Osteoblast (primary cell): Measurements from ENCODE around the gene PRRG1. TPM values are rescaled to one million over a fixed set of nuclear protein-coding genes. Genes with fewer than 3 reads are reported as not detected.

Experiments
- DNase-seq: peaks from one replicate; pipeline ENCODE4 v3.0.0; 2011; ENCODE audit warnings: low spot score, mixed read lengths; ENCODE audit not compliant: insufficient read length; ENCODE audit errors: missing footprints
- H2AFZ ChIP-seq: 2 replicates; pipeline ENCODE4 v1.6.0; 2011; ENCODE audit warnings: mild to moderate bottlenecking, low read length
- H3K27ac ChIP-seq: 2 replicates; pipeline ENCODE4 v1.5.1; 2011; ENCODE audit warnings: mild to moderate bottlenecking, low read depth, low read length, moderate library complexity
- H3K27me3 ChIP-seq: 2 replicates; pipeline ENCODE4 v1.6.0; 2012; ENCODE audit warnings: mild to moderate bottlenecking, control low read depth, inconsistent platforms, low read length, moderate library complexity; ENCODE audit not compliant: insufficient read depth
- H3K36me3 ChIP-seq: 2 replicates; pipeline ENCODE4 v1.5.1; 2011; ENCODE audit warnings: mild to moderate bottlenecking, low read length, control low read depth, moderate library complexity; ENCODE audit not compliant: insufficient read depth
- H3K4me1 ChIP-seq: 2 replicates; pipeline ENCODE4 v1.5.1; 2011; ENCODE audit warnings: mild to moderate bottlenecking, low read length, control low read depth, moderate library complexity; ENCODE audit not compliant: insufficient read depth
- H3K4me2 ChIP-seq: 2 replicates; pipeline ENCODE4 v1.6.0; 2011; ENCODE audit warnings: mild to moderate bottlenecking, low read length; ENCODE audit not compliant: insufficient read depth
- H3K4me3 ChIP-seq: fragments of 200-600 bp; sonication (generic); 3 replicates; pipeline ENCODE4 v1.5.1; 2012; ENCODE audit warnings: mild to moderate bottlenecking, low read length, inconsistent platforms; ENCODE audit not compliant: insufficient read depth
- H3K79me2 ChIP-seq: 2 replicates; pipeline ENCODE4 v1.6.0; 2012; ENCODE audit warnings: mild to moderate bottlenecking, low read length, control low read depth, inconsistent platforms; ENCODE audit not compliant: insufficient read depth
- H3K9me3 ChIP-seq: 2 replicates; pipeline ENCODE4 v1.5.1; 2011; ENCODE audit warnings: low read depth, low read length, control low read depth
- H4K20me1 ChIP-seq: 2 replicates; pipeline ENCODE4 v1.6.0; 2012; ENCODE audit warnings: mild to moderate bottlenecking, low read length, control low read depth; ENCODE audit not compliant: insufficient read depth
- total RNA-seq: library from RNA; depleted of rRNA; stranded (reverse); fragments of >200 nt; gene quantifications from 2 replicates; pipeline ENCODE4 v1.2.3, GENCODE V29; 2012
- TF ChIP-seq, protein P1 (sequence below): IDR thresholded peaks from 2 replicates; pipeline ENCODE4 v1.5.1; 2011; ENCODE audit warnings: mild to moderate bottlenecking, low read depth, low read length, moderate library complexity; ENCODE audit errors: extremely low read depth

Gene PRRG1
- total RNA-seq, 1 donor = 16.3 TPM

DNA sequence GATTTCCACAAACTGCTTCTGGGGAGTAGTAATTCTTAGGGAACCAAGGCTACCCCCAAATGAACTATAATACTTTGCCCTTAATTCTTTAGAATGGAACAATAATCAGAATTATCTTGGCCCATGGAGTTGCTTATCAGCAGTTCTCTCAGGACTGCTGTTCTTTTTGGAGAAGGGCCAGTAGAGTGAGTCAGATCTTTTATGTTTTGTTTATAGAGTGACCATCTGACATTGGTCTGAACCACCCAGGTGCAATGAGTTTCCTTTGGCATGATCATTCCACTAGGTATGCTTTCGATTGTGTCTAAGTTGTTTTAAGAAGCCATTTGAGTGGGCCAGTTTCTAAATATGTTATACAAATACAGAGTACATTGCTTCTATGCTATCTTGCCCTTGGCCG is 31.8 kb downstream of the PRRG1 start:
- Histone ChIP-seq H3K4me1 (peaks cover 5% of the 10 kb centered on the region), H3K4me2 (no peak overlapping the region), H3K4me3 (no peak overlapping the region), H4K20me1 (peaks cover 7% of the 10 kb centered on the region), H3K27me3 (no peaks in the 10 kb centered on the region), H3K79me2 (peaks cover 11% of the 10 kb centered on the region), H3K36me3 (no peaks in the 10 kb centered on the region), H3K27ac (no peak overlapping the region), H2AFZ (no peak overlapping the region), H3K9me3 (no peaks in the 10 kb centered on the region)
- TF ChIP-seq, protein P1, sequence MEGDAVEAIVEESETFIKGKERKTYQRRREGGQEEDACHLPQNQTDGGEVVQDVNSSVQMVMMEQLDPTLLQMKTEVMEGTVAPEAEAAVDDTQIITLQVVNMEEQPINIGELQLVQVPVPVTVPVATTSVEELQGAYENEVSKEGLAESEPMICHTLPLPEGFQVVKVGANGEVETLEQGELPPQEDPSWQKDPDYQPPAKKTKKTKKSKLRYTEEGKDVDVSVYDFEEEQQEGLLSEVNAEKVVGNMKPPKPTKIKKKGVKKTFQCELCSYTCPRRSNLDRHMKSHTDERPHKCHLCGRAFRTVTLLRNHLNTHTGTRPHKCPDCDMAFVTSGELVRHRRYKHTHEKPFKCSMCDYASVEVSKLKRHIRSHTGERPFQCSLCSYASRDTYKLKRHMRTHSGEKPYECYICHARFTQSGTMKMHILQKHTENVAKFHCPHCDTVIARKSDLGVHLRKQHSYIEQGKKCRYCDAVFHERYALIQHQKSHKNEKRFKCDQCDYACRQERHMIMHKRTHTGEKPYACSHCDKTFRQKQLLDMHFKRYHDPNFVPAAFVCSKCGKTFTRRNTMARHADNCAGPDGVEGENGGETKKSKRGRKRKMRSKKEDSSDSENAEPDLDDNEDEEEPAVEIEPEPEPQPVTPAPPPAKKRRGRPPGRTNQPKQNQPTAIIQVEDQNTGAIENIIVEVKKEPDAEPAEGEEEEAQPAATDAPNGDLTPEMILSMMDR = no peak
- DNase-seq = no peak

DNA sequence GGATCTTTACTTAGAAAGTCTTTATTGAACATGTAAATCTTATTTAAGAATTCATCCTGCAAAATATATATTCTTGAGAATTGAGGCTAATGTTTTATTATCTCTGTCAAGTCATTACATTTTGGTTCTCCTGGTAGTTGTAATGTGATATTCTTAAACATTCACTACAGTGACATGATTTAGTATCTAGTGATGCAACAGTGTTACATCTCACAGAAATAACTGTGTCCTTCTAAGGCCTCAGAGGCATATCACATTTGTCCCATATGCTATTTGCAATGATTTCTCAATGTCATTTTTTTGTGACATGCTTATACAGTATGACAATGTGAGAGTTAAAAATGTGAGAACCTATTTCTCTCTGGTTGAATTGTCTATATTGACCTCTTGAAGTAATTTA is 34.1 kb downstream of the PRRG1 start:
- TF ChIP-seq, protein P1 = no peak
- Histone ChIP-seq H3K36me3 (no peaks in the 10 kb centered on the region), H2AFZ (no peak overlapping the region), H3K9me3 (no peaks in the 10 kb centered on the region), H3K4me2 (no peak overlapping the region), H3K27ac (no peak overlapping the region), H3K4me3 (no peak overlapping the region), H4K20me1 (peaks cover 7% of the 10 kb centered on the region), H3K4me1 (peaks cover 5% of the 10 kb centered on the region), H3K27me3 (no peaks in the 10 kb centered on the region), H3K79me2 (peaks cover 4% of the 10 kb centered on the region)
- no peak for DNase-seq

DNA sequence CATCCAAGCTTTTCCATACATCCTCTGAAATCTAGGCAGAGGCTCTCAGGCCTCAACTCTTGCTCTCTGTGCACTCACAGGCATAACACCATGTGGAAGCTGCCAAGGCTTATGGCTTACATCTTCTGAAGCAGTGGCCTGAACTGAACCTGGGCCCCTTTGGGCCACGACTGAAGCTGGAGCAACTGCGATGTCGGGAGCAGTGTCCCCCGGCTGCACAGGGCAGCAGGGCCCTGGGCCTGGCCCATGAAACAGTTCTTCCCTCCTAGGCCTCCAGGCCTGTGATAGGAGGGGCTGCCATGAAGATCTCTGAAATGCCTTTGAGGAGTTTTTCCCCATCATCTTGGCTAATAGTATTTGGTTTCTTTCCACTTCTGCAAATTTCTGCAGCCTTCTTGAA is 39.2 kb downstream of the PRRG1 start:
- no peak overlapping the region for H3K27ac ChIP-seq
- H3K4me2 ChIP-seq = no peak overlapping the region
- no peaks in the 10 kb centered on the region for H3K27me3 ChIP-seq
- no peaks in the 10 kb centered on the region for H3K9me3 ChIP-seq
- no peak overlapping the region for H3K4me3 ChIP-seq
- DNase-seq = no peak
- H3K79me2 ChIP-seq = no peaks in the 10 kb centered on the region
- no peaks in the 10 kb centered on the region for H3K36me3 ChIP-seq
- TF ChIP-seq, protein P1 = no peak
- H3K4me1 ChIP-seq = no peaks in the 10 kb centered on the region
- no peaks in the 10 kb centered on the region for H4K20me1 ChIP-seq
- H2AFZ ChIP-seq = no peak overlapping the region

DNA sequence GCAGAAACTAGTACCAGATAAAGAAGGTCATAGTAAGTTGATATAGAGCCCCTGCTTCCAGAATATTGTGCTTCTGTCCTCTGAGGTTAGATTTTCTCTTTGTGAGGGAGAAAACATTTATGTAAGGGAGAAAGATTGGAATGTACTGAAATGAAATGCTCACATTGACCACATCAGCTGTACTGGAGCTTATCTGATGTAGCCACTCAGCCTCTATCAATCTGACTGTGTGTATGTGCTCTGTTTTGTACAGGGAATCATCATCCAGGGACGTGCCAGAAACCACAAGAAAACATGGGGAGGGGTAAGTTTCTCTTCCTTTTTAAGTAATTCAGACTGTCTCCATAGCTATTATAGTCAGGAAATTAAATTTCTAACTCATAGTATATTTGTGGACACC is 56.8 kb downstream of the PRRG1 start:
- Histone ChIP-seq H2AFZ (no peak overlapping the region), H3K4me3 (no peak overlapping the region), H3K9me3 (no peaks in the 10 kb centered on the region), H3K4me2 (no peak overlapping the region), H3K27me3 (no peaks in the 10 kb centered on the region), H3K79me2 (no peaks in the 10 kb centered on the region), H3K27ac (no peak overlapping the region), H3K4me1 (no peaks in the 10 kb centered on the region), H4K20me1 (no peaks in the 10 kb centered on the region), H3K36me3 (no peaks in the 10 kb centered on the region)
- DNase-seq = no peak
- TF ChIP-seq, protein P1 = no peak
